Endothelial cell of umbilical vein (primary cell): ENCODE data around the gene PPP1CA. TPM values are rescaled to one million over a fixed set of nuclear protein-coding genes. Genes with fewer than 3 reads are reported as not detected.

Experiments
- BruUV-seq: library from RNA; stranded (reverse); fragments of 400-500 nt; replicated peaks from 2 replicates; lab custom pipeline; 2021; lab: Mats Ljungman, UMichigan
- CTCF ChIA-PET: fragments of 300-600, 350-600 bp; sonication (Branson Sonifier 250); formaldehyde crosslinking; loops from one replicate; lab custom pipeline; 2021; ENCODE audit warnings: antibody characterized with exemption, inconsistent platforms; lab: Charles Lee
- POLR2A ChIA-PET: fragments of 300-600, 350-600 bp; sonication (Branson Sonifier 250); formaldehyde crosslinking; loops from one replicate; lab custom pipeline; 2021; ENCODE audit warnings: antibody characterized with exemption, inconsistent platforms; lab: Charles Lee
- DNase-seq: peaks from one replicate; pipeline ENCODE4 v3.0.0-alpha.2; 2011; ENCODE audit warnings: low read depth, low spot score
- FAIRE-seq: peaks from 2 replicates; lab custom pipeline; 2011; peaks lifted over from hg19 to GRCh38; lab: Jason Lieb, UNC
- H2AFZ ChIP-seq: 2 replicates; pipeline ENCODE4 v1.6.0; 2012; ENCODE audit warnings: low read depth, low read length, control low read depth, inconsistent platforms
- H3K27ac ChIP-seq: 2 replicates; pipeline ENCODE4 v1.5.1; 2011; ENCODE audit warnings: low read depth, mild to moderate bottlenecking, control low read depth, low read length, moderate library complexity; ENCODE audit not compliant: insufficient read depth
- H3K27me3 ChIP-seq, 2 experiments: 2 replicates each; pipeline versions ENCODE4 v1.6.0 to v1.6.1; 2011; ENCODE audit warnings: low read length in 2 of 2, mixed read lengths in 1 of 2; ENCODE audit not compliant: control insufficient read depth in 2 of 2, insufficient read depth in 2 of 2
- H3K36me3 ChIP-seq, 2 experiments: 2 replicates in 1 of 2; 3 replicates in 1 of 2; pipeline ENCODE4 v1.5.1; 2011; ENCODE audit warnings: low read length in 2 of 2, mild to moderate bottlenecking in 1 of 2, moderate library complexity in 1 of 2; ENCODE audit not compliant: control insufficient read depth in 2 of 2, insufficient read depth in 2 of 2; ENCODE audit errors: extremely low read depth in 1 of 2
- H3K4me1 ChIP-seq: 3 replicates; pipeline ENCODE4 v1.5.1; 2011; ENCODE audit warnings: mild to moderate bottlenecking, low read length; ENCODE audit not compliant: control insufficient read depth, insufficient read depth; ENCODE audit errors: extremely low read depth
- H3K4me2 ChIP-seq: 2 replicates; pipeline ENCODE4 v1.6.1; 2011; ENCODE audit warnings: low read length, control low read depth, mixed read lengths; ENCODE audit not compliant: insufficient read depth
- H3K4me3 ChIP-seq, 3 experiments: fragments of 200-600 bp in 1 of 3; sonication (generic), shearing (Covaris generic) in 1 of 3; replicated peaks in 1 of 3; 2 replicates each; pipeline ENCODE4 v1.5.1; 2011 to 2016; ENCODE audit warnings: control low read depth in 3 of 3, low read length in 3 of 3, mild to moderate bottlenecking in 2 of 3, inconsistent platforms in 1 of 3, low read depth in 1 of 3, moderate library complexity in 1 of 3; ENCODE audit not compliant: insufficient read depth in 1 of 3
- H3K79me2 ChIP-seq: 2 replicates; pipeline ENCODE4 v1.6.0; 2012; ENCODE audit warnings: low read length, inconsistent platforms; ENCODE audit not compliant: control insufficient read depth, insufficient read depth
- H3K9ac ChIP-seq: replicated peaks from 2 replicates; pipeline ENCODE3; 2011; ENCODE audit warnings: low read length, control low read depth; ENCODE audit not compliant: insufficient read depth; ENCODE audit errors: extremely low read depth
- H3K9me1 ChIP-seq: replicated peaks from 3 replicates; pipeline ENCODE4 v1.6.0; 2011; ENCODE audit warnings: mild to moderate bottlenecking, low read length; ENCODE audit not compliant: control insufficient read depth, insufficient read depth; ENCODE audit errors: extremely low read depth
- H3K9me3 ChIP-seq: replicated peaks from 2 replicates; pipeline ENCODE4 v1.5.1; 2012; ENCODE audit warnings: low read length, inconsistent platforms; ENCODE audit not compliant: control insufficient read depth, insufficient read depth
- H4K20me1 ChIP-seq: replicated peaks from 2 replicates; pipeline ENCODE3; 2011; ENCODE audit warnings: mild to moderate bottlenecking, low read length; ENCODE audit not compliant: control insufficient read depth, insufficient read depth; ENCODE audit errors: extremely low read depth
- POLR2A ChIP-seq: IDR thresholded peaks from 2 replicates; pipeline ENCODE4 v1.6.1; 2012; ENCODE audit warnings: low read depth, mild to moderate bottlenecking, control low read depth, low read length
- POLR2AphosphoS5 ChIP-seq: IDR thresholded peaks from 2 replicates; pipeline ENCODE4 v1.6.1; 2012; ENCODE audit warnings: low read depth, mild to moderate bottlenecking, control low read depth, low read length, moderate library complexity; ENCODE audit not compliant: insufficient read depth
- dilution Hi-C: fragments of 300-500 bp; cut with MboI; formaldehyde crosslinking; loops from one replicate; pipeline ENCODE4 v1.15.0; 2019; ENCODE audit warnings: low sequenced_read_pairs; ENCODE audit not compliant: extremely low pct_ligation_motif_present
- intact Hi-C: fragments of 100-400 bp; cut with micrococcal nuclease; formaldehyde crosslinking; loops from one replicate; pipeline ENCODE4 v1.10.0; 2022
- polyA plus RNA-seq, 4 experiments: library from polyadenylated mRNA; depleted of rRNA in 3 of 4; stranded (reverse) in 3 of 4; unstranded in 1 of 4; fragments of >200 nt; gene quantifications; 2 replicates each; pipeline versions ENCODE4 v1.2.1 to v1.2.3, GENCODE V29; 2011 to 2012; ENCODE audit warnings: missing spikeins in 1 of 4
- small RNA-seq: library from RNA; depleted of rRNA; stranded (forward); fragments of <200 nt; gene quantifications from one replicate; pipeline ENCODE3, GENCODE V24; 2012; ENCODE audit warnings: low replicate concordance, low read depth; ENCODE audit not compliant: insufficient read depth, insufficient read length
- total RNA-seq: library from RNA; stranded (reverse); gene quantifications from 2 replicates; pipeline ENCODE4 v1.2.3, GENCODE V29; 2021

The PPP1CA gene
- total and polyA plus RNA-seq, 2 donors (not counting 3 experiments of a cell fraction or from before 2014, with no cell fraction given) = 192 to 419 TPM

GRCh38 chr11:67349036-67349435 lies 52.6 kb downstream of the PPP1CA start:
- POLR2A ChIA-PET = no interaction called here
- Histone ChIP-seq H3K4me2 (no peak overlapping the region), H3K4me1 (peaks cover 21% of the 10 kb centered on the region), H3K36me3 (no peaks in the 10 kb centered on the region), H3K27me3 (no peaks in the 10 kb centered on the region), H4K20me1 (no peaks in the 10 kb centered on the region), H3K9me1 (no peaks in the 10 kb centered on the region), H2AFZ (no peak overlapping the region), H3K27ac (no peak overlapping the region), H3K79me2 (peaks cover 4% of the 10 kb centered on the region), H3K9ac (no peak overlapping the region), H3K4me3 (no peak overlapping the region), H3K9me3 (no peaks in the 10 kb centered on the region)
- DNase-seq (no peak), FAIRE-seq (no peak)
- CTCF ChIA-PET = interaction anchor here (0.6 to 15.0 kb wide), 3 partner anchors 29 to 85 kb away, joined by 3 to 1051 read pairs (median 7); partner anchors contain the start of gene CLCF1
- BruUV-seq = no TSS peak
- dilution Hi-C loops = no loop called here
- intact Hi-C loops = no loop called here
- TF ChIP-seq POLR2AphosphoS5 = no peak
- TF ChIP-seq POLR2A = peak; percentile 21

Small RNA genes lying within 50 kb of the gene (small RNA-seq; reads per million reads assigned to genes)
- gene RN7SKP239 = not detected
- not detected for gene RNU6-1238P

Other genes with a start within 250 kb of the PPP1CA start
- 62.3 and 66.9 TPM in 2 replicates for gene GRK2, start 135.4 kb downstream of the PPP1CA start, total RNA-seq
- gene GRK2, start 135.4 kb downstream of the PPP1CA start, polyA plus RNA-seq = 57.9 and 73.1 TPM in 2 replicates
- gene ANKRD13D, start 112.6 kb downstream of the PPP1CA start, total RNA-seq = 57.5 and 69.6 TPM in 2 replicates
- gene ANKRD13D, start 112.6 kb downstream of the PPP1CA start, polyA plus RNA-seq = 43.5 and 51.2 TPM in 2 replicates
- gene SSH3, start 98.3 kb downstream of the PPP1CA start, total RNA-seq = 16.5 and 22.5 TPM in 2 replicates
- gene SSH3, start 98.3 kb downstream of the PPP1CA start, polyA plus RNA-seq = 14.3 and 16.4 TPM in 2 replicates
- gene POLD4, start 48.3 kb downstream of the PPP1CA start, total RNA-seq = 50.1 and 66.9 TPM in 2 replicates
- 204 and 236 TPM in 2 replicates for gene POLD4, start 48.3 kb downstream of the PPP1CA start, polyA plus RNA-seq
- gene CLCF1, start 28.3 kb downstream of the PPP1CA start, total RNA-seq = 5.7 and 5.8 TPM in 2 replicates
- 6.5 and 8.7 TPM in 2 replicates for gene CLCF1, start 28.3 kb downstream of the PPP1CA start, polyA plus RNA-seq
- 18.4 and 24.6 TPM in 2 replicates for gene RAD9A, start 9.9 kb downstream of the PPP1CA start, total RNA-seq
- gene RAD9A, start 9.9 kb downstream of the PPP1CA start, polyA plus RNA-seq = 22.2 and 25.5 TPM in 2 replicates
- not detected in 2 replicates for gene TBC1D10C, start 2.2 kb upstream of the PPP1CA start, total RNA-seq
- not detected in 2 replicates for gene TBC1D10C, start 2.2 kb upstream of the PPP1CA start, polyA plus RNA-seq
- gene CARNS1, start 13.8 kb upstream of the PPP1CA start, total RNA-seq = 0.16 and 0.35 TPM in 2 replicates
- gene CARNS1, start 13.8 kb upstream of the PPP1CA start, polyA plus RNA-seq = 0.14 and 0.27 TPM in 2 replicates
- gene RPS6KB2, start 26.6 kb upstream of the PPP1CA start, total RNA-seq = 47.8 and 53.8 TPM in 2 replicates
- 60.0 and 70.0 TPM in 2 replicates for gene RPS6KB2, start 26.6 kb upstream of the PPP1CA start, polyA plus RNA-seq
- 1.4 TPM in 1 of 2 replicates, not detected in the other for gene PTPRCAP, start 35.8 kb upstream of the PPP1CA start, total RNA-seq
- gene PTPRCAP, start 35.8 kb upstream of the PPP1CA start, polyA plus RNA-seq = 3.6 and 6.5 TPM in 2 replicates
- gene CORO1B, start 41.6 kb upstream of the PPP1CA start, total RNA-seq = 126 and 142 TPM in 2 replicates
- gene CORO1B, start 41.6 kb upstream of the PPP1CA start, polyA plus RNA-seq = 197 and 236 TPM in 2 replicates
- gene GPR152, start 50.9 kb upstream of the PPP1CA start, total RNA-seq = not detected in 2 replicates
- not detected in 2 replicates for gene GPR152, start 50.9 kb upstream of the PPP1CA start, polyA plus RNA-seq
- gene CABP4, start 53.5 kb upstream of the PPP1CA start, total RNA-seq = 4.2 and 5.0 TPM in 2 replicates
- gene CABP4, start 53.5 kb upstream of the PPP1CA start, polyA plus RNA-seq = 2.4 and 2.6 TPM in 2 replicates
- gene TMEM134, start 67.4 kb upstream of the PPP1CA start, total RNA-seq = 33.4 and 41.6 TPM in 2 replicates
- gene TMEM134, start 67.4 kb upstream of the PPP1CA start, polyA plus RNA-seq = 207 and 213 TPM in 2 replicates
- 46.3 and 46.5 TPM in 2 replicates for gene AIP, start 81.2 kb upstream of the PPP1CA start, total RNA-seq
- gene AIP, start 81.2 kb upstream of the PPP1CA start, polyA plus RNA-seq = 114 and 130 TPM in 2 replicates
- gene PITPNM1, start 103.5 kb upstream of the PPP1CA start, total RNA-seq = 26.4 and 50.9 TPM in 2 replicates
- 16.5 and 25.2 TPM in 2 replicates for gene PITPNM1, start 103.5 kb upstream of the PPP1CA start, polyA plus RNA-seq
- 81.2 and 97.0 TPM in 2 replicates for gene CDK2AP2, start 106.3 kb upstream of the PPP1CA start, total RNA-seq
- gene CDK2AP2, start 106.3 kb upstream of the PPP1CA start, polyA plus RNA-seq = 143 and 191 TPM in 2 replicates
- not detected in 2 replicates for gene CABP2, start 121.6 kb upstream of the PPP1CA start, total RNA-seq
- not detected in 2 replicates for gene CABP2, start 121.6 kb upstream of the PPP1CA start, polyA plus RNA-seq
- 962 and 997 TPM in 2 replicates for gene GSTP1, start 182.0 kb upstream of the PPP1CA start, total RNA-seq
- gene GSTP1, start 182.0 kb upstream of the PPP1CA start, polyA plus RNA-seq = 2,277 and 2,635 TPM in 2 replicates
- 179 and 191 TPM in 2 replicates for gene NDUFV1, start 205.1 kb upstream of the PPP1CA start, total RNA-seq
- 203 and 204 TPM in 2 replicates for gene NDUFV1, start 205.1 kb upstream of the PPP1CA start, polyA plus RNA-seq
- 20.4 and 21.0 TPM in 2 replicates for gene NUDT8, start 228.1 kb upstream of the PPP1CA start, total RNA-seq
- 14.1 and 16.3 TPM in 2 replicates for gene NUDT8, start 228.1 kb upstream of the PPP1CA start, polyA plus RNA-seq
- not detected in 2 replicates for gene TBX10, start 237.9 kb upstream of the PPP1CA start, total RNA-seq
- not detected in 2 replicates for gene TBX10, start 237.9 kb upstream of the PPP1CA start, polyA plus RNA-seq
- not detected in 2 replicates for gene ACY3, start 248.9 kb upstream of the PPP1CA start, total RNA-seq
- not detected in 2 replicates for gene ACY3, start 248.9 kb upstream of the PPP1CA start, polyA plus RNA-seq